Tibial nerve (tissue), 3 donors: ENCODE measurements around the gene CGB7.

Experiments
- POLR2A ChIP-seq, 2 donors: fragments of 450-650 bp; IDR thresholded peaks; one replicate each; pipeline ENCODE4 v1.6.1; 2017; ENCODE audit warnings: antibody characterized with exemption in 2 of 2, mild to moderate bottlenecking in 2 of 2, moderate library complexity in 2 of 2
- TF ChIP-seq, protein P1 (sequence below), 5 experiments: fragments of 200-600 bp in 3 of 5; fragments of 450-650 bp in 2 of 5; sonication (generic) in 3 of 5; IDR thresholded peaks; one replicate each; pipeline ENCODE4 v1.5.1; 2016 to 2019; ENCODE audit warnings: antibody characterized with exemption in 5 of 5, mild to moderate bottlenecking in 3 of 5, moderate library complexity in 2 of 5

DNA sequence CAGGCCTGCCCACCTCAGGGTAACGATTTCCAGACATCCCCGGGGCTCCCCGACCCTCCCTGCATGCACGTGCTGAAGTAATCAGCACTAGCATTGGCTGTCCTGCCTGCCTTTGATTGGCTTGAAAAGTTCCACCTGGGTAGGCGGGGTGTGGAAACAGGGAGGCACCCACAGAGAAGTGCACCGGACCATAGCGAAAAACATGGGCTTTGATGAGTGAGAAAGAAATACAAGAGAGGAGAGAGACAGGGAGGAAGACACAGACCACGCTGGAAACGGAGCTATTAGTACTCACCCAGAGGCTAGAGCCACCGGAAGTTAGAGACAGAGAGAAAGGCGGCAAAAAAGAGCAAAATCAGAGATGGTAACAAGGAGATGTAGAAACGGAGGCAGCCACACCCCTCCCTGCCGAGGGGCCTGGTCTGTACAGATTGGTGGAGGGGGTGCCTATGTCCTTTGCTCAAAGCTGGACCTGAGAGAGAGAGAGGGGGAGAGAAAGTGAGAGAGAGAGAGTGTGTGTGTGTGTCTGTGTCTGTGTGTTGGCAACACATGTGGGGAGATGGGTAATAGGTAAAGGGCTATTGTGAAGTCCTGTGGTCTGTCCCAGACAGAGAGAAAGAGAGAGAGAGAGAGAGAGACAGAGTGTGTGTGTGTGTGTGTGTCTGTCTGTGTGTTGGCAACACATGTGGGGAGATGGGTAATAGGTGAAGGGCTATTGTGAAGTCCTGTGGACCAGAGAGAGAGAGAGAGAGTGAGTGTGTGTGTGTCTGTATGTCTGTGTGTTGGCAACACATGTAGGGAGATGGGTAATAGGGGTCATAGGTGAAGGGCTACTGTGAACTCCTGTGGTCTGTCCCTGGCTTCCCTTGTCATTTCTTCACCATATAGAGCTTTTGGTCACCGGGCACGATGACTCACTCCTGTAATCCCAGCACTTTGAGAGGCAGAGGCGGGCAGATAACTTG lies 36.3 kb downstream of the CGB7 start:
- TF ChIP-seq, protein P1, sequence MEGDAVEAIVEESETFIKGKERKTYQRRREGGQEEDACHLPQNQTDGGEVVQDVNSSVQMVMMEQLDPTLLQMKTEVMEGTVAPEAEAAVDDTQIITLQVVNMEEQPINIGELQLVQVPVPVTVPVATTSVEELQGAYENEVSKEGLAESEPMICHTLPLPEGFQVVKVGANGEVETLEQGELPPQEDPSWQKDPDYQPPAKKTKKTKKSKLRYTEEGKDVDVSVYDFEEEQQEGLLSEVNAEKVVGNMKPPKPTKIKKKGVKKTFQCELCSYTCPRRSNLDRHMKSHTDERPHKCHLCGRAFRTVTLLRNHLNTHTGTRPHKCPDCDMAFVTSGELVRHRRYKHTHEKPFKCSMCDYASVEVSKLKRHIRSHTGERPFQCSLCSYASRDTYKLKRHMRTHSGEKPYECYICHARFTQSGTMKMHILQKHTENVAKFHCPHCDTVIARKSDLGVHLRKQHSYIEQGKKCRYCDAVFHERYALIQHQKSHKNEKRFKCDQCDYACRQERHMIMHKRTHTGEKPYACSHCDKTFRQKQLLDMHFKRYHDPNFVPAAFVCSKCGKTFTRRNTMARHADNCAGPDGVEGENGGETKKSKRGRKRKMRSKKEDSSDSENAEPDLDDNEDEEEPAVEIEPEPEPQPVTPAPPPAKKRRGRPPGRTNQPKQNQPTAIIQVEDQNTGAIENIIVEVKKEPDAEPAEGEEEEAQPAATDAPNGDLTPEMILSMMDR (IDR thresholded peaks at IDR 0.05), result no peak
- TF ChIP-seq POLR2A (IDR thresholded peaks at IDR 0.05), result no peak
